ENCODE measurements around the gene FADS1. TPM values are rescaled to one million over a fixed set of nuclear protein-coding genes. Genes with fewer than 3 reads are reported as not detected.

Gene FADS1
- total and polyA plus RNA-seq, 5 donors = 27.6 to 45.7 (median 43.1) TPM

GRCh38 chr11:61815790-61816735, 740 bp downstream of the FADS1 start:
- H3K9me3 ChIP-seq (ENCODE audit: control insufficient read depth, low read length) = no peaks in the 10 kb centered on the region
- intact Hi-C loops (cut with DNase I) = loop anchor here in 1 of 4 donors (10.0 kb wide), 1 partner anchor 49 kb away; no protein-coding TSS in a partner anchor
- H3K27me3 ChIP-seq (ENCODE audit: control insufficient read depth, insufficient read depth) = no peaks in the 10 kb centered on the region
- WGBS = under 1% methylated on average over 69 of the region's 69 CpGs
- H3K4me1 ChIP-seq (ENCODE audit: control insufficient read depth, insufficient read depth, low read length) = no peaks in the 10 kb centered on the region
- H3K27ac ChIP-seq (ENCODE audit: low read length) = peak overlapping the region; percentile 91
- DNase-seq = peak; percentile 77 to 91 (median 89)
- peak; percentile 50 to 68 for ATAC-seq
- peak overlapping the region; percentile 32 for H3K4me3 ChIP-seq (ENCODE audit: low read length)

DNA sequence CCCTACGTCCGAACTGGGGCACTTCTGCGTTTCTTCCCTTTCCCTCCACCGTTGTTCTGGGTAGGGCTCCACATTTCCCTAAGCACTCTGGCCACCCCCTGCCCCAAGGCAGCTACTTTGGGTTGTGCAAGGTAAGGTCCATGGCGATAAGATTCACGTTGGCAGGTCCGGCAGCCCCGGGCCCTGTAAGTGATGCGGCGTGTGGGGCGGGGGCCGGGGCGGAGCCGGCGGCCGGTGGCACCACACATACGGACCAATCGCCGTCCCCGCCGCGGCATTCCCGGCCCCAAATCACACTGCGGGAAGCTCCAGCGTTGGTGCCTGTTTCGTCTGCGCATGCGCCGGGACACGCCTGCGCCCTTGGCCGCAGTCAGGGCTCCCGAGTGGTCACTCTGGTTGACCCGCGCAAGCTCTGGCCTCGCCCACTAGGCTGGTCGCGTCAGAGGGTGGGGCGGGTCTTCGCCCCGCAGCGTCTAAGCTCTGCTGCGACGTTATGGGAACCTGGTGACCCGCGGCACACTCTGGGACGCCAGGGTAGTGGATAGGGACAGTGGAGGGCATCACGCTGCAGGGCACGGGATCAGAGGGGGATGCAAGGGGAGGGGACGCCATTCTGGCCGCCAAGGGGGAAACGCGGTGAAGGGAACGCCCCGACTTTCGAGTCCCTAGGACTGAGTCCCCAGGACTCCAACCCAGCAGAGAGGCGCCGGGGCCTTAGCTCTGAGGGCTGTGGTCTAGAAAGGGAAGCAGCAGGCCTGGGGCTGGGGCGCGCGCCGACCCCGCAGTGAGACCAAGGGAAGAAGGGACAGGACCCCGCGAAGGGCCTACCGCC, 1.6 kb downstream of the FADS1 start:
- Histone ChIP-seq H3K27me3 (ENCODE audit: control insufficient read depth, insufficient read depth) (no peaks in the 10 kb centered on the region), H3K4me3 (ENCODE audit: low read length) (peak overlapping the region; percentile 32), H3K4me1 (ENCODE audit: control insufficient read depth, insufficient read depth, low read length) (no peaks in the 10 kb centered on the region), H3K9me3 (ENCODE audit: control insufficient read depth, low read length) (no peaks in the 10 kb centered on the region), H3K27ac (ENCODE audit: low read length) (peak overlapping the region; percentile 91)
- WGBS = under 1% methylated on average over 66 of the region's 66 CpGs
- intact Hi-C loops (cut with DNase I) = loop anchor here in 1 of 4 donors (10.0 kb wide), 1 partner anchor 50 kb away; no protein-coding TSS in a partner anchor
- DNase-seq = peak; percentile 98 to 100 (median 99)
- ATAC-seq = peak; percentile 96 to 97

DNA sequence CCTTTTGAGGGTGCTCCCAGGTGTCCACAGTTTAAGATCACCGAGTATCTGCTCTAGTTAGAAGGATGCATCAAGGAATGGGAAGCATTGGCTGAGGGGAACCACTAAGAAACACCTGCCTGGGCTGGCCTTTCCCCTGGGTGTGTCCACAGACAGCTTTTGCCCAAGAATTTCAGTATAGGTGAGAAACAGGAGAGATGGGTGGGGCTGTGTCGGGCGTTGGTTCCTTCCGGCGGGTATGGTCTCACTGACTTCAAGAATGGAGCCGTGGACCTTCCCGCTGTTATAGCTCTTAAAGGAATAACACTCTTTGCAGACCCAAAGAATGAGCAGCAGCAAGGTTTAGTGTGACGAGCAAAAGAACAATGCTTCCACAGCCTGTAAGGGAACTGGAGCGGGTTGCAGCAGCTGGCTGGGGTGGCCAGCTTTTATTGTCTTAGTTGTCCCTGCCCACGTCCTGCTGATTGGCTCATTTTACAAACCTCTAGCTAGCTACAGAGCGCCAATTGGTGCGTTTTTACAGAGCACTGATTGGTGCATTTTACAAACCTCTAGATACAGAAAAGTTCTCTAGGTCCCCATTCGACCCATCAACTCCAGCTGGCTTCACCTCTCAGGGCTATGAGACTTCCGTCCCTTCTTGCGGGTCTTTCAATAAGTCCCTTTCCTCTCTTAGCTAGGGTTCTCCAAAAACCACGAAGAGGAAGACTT, 2.4 kb downstream of the FADS1 start:
- no peaks in the 10 kb centered on the region for H3K4me1 ChIP-seq (ENCODE audit: control insufficient read depth, insufficient read depth, low read length)
- H3K27me3 ChIP-seq (ENCODE audit: control insufficient read depth, insufficient read depth) = no peaks in the 10 kb centered on the region
- intact Hi-C loops (cut with DNase I) = loop anchor here in 1 of 4 donors (10.0 kb wide), 1 partner anchor 50 kb away; no protein-coding TSS in a partner anchor
- peak overlapping the region; percentile 86 for H3K27ac ChIP-seq (ENCODE audit: low read length)
- ATAC-seq (peak in 1 of 2 donors; percentile 3), DNase-seq (peak in 1 of 3 donors; percentile 38)
- no peaks in the 10 kb centered on the region for H3K9me3 ChIP-seq (ENCODE audit: control insufficient read depth, low read length)
- 79% methylated on average over 16 of the region's 16 CpGs for WGBS
- H3K4me3 ChIP-seq (ENCODE audit: low read length) = peak overlapping the region; percentile 26

DNA sequence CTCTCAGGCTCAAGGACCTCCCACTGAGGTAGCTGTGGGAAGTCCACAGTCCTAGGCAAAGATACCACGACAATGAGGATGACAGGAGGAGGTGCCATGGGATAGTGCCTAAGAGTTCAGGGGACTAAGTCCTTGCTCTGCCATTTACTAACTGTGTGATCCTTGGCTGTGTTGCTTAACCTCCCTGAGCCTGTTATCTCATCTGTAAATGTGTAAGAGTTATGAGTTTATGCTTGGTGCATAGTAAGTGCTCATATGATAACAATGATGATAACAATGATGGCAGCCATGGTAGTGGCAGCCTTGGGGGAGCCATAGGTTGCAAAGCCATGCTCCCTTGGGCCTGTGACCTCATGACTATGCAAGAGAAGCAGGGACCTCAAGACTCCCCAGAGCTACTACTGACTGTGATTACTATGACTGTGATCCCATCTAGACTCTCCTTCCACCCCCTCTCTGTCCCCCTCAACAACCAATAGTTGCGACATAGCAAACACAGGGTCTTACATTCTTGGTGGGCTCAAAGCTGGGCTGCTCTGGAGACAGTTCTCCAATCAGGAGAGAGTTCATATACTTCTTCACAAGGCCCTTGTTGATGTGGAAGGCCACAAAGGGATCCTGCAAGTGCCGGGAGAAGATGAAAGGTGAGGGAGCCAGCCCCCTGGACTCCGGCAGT, 3.9 kb downstream of the FADS1 start:
- no peak for ATAC-seq
- WGBS = 90% methylated on average over 4 of the region's 4 CpGs
- intact Hi-C loops (cut with DNase I) = loop anchor here in 1 of 4 donors (10.0 kb wide), 1 partner anchor 52 kb away; no protein-coding TSS in a partner anchor

GRCh38 chr11:61811831-61812230, 5.0 kb downstream of the FADS1 start:
- ATAC-seq = no peak
- 95% methylated on average over 5 of the region's 5 CpGs for WGBS
- DNase-seq = no peak
- Histone ChIP-seq H3K9me3 (ENCODE audit: control insufficient read depth, low read length) (no peaks in the 10 kb centered on the region), H3K27ac (ENCODE audit: low read length) (no peak overlapping the region), H3K4me1 (ENCODE audit: control insufficient read depth, insufficient read depth, low read length) (no peaks in the 10 kb centered on the region), H3K4me3 (ENCODE audit: low read length) (no peak overlapping the region), H3K27me3 (ENCODE audit: control insufficient read depth, insufficient read depth) (no peaks in the 10 kb centered on the region)
- intact Hi-C loops (cut with DNase I) = loop anchor here in 1 of 4 donors (10.0 kb wide), 1 partner anchor 53 kb away; no protein-coding TSS in a partner anchor

More for the DNA sequence above, 3.9 kb downstream of the FADS1 start:
- Histone ChIP-seq H3K27ac (ENCODE audit: low read length) (no peak overlapping the region), H3K4me3 (ENCODE audit: low read length) (no peak overlapping the region), H3K27me3 (ENCODE audit: control insufficient read depth, insufficient read depth) (no peaks in the 10 kb centered on the region), H3K9me3 (ENCODE audit: control insufficient read depth, low read length) (no peaks in the 10 kb centered on the region), H3K4me1 (ENCODE audit: control insufficient read depth, insufficient read depth, low read length) (no peaks in the 10 kb centered on the region)
- DNase-seq = no peak

- Histone ChIP-seq H3K9me3 (ENCODE audit: control insufficient read depth, low read length) (no peaks in the 10 kb centered on the region), H3K4me3 (ENCODE audit: low read length) (no peak overlapping the region), H3K27ac (ENCODE audit: low read length) (no peak overlapping the region), H3K4me1 (ENCODE audit: control insufficient read depth, insufficient read depth, low read length) (no peaks in the 10 kb centered on the region), H3K27me3 (ENCODE audit: control insufficient read depth, insufficient read depth) (no peaks in the 10 kb centered on the region)
- DNase-seq (peak in 1 of 3 donors; percentile 21), ATAC-seq (no peak)
- intact Hi-C loops (cut with DNase I) = loop anchor here in 1 of 4 donors (10.0 kb wide), 1 partner anchor 54 kb away; no protein-coding TSS in a partner anchor
- WGBS = 92% methylated on average over 8 of the region's 8 CpGs
These were observed 6.1 kb downstream of the FADS1 start for GRCh38 chr11:61810671-61811175.

- ATAC-seq = no peak
- Histone ChIP-seq H3K9me3 (ENCODE audit: control insufficient read depth, low read length) (no peaks in the 10 kb centered on the region), H3K4me1 (ENCODE audit: control insufficient read depth, insufficient read depth, low read length) (no peaks in the 10 kb centered on the region), H3K27ac (ENCODE audit: low read length) (no peak overlapping the region), H3K27me3 (ENCODE audit: control insufficient read depth, insufficient read depth) (no peaks in the 10 kb centered on the region), H3K4me3 (ENCODE audit: low read length) (no peak overlapping the region)
- 90% methylated on average over 5 of the region's 5 CpGs for WGBS
- DNase-seq = peak in 1 of 3 donors; percentile 3
- intact Hi-C loops (cut with DNase I) = loop anchor here in 1 of 4 donors (10.0 kb wide), 1 partner anchor 268 kb away; no protein-coding TSS in a partner anchor
These were observed 10.0 kb downstream of the FADS1 start for GRCh38 chr11:61806785-61807184.

- no peak for ATAC-seq
- H3K9me3 ChIP-seq (ENCODE audit: control insufficient read depth, low read length) = no peaks in the 10 kb centered on the region
- no peaks in the 10 kb centered on the region for H3K27me3 ChIP-seq (ENCODE audit: control insufficient read depth, insufficient read depth)
- H3K4me1 ChIP-seq (ENCODE audit: control insufficient read depth, insufficient read depth, low read length) = no peaks in the 10 kb centered on the region
- H3K27ac ChIP-seq (ENCODE audit: low read length) = no peak overlapping the region
- 90% methylated on average over 1 of the region's 1 CpG for WGBS
- no peak for DNase-seq
- H3K4me3 ChIP-seq (ENCODE audit: low read length) = no peak overlapping the region
- intact Hi-C loops (cut with DNase I) = loop anchor here in 1 of 4 donors (10.0 kb wide), 1 partner anchor 270 kb away; no protein-coding TSS in a partner anchor
These were observed 11.7 kb downstream of the FADS1 start for GRCh38 chr11:61805146-61805545.

DNA sequence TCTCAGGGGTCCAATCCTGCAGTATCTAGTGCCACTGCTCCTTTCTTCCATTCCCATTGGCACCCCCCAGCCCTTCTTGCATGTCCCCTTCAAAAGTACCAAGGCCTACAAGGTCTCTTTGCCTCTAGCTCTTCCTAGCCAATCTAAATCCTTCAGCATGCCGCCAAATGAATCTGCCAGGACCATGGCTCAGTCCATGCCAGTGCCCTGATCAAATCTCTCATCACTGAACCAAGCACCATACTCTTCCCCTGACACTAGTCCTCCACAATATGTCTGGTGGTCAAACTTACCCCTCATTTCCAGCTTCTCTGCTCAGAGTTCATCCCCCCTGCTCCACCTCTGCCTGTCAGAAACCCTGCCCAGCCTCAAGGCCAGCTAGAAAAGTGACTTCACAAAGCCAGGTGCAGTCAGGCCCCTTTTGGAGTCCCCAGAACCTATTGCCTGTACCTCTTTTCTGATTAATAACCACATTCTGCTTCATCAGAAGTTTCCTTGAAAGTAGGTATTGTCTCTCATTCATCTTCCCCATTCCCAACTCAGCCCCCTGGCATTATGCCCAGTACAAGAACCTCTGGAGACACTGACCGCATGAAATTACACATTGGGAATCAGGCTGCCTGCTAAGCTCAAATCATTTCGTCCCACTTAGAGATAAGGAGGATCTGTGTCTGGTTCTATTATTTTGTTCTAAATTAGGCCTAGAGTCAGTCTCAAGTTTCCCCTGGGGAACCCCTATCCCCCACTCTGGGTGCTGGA, 12.7 kb downstream of the FADS1 start:
- no peak for DNase-seq
- Histone ChIP-seq H3K27me3 (ENCODE audit: control insufficient read depth, insufficient read depth) (no peaks in the 10 kb centered on the region), H3K27ac (ENCODE audit: low read length) (no peak overlapping the region), H3K4me3 (ENCODE audit: low read length) (no peak overlapping the region), H3K9me3 (ENCODE audit: control insufficient read depth, low read length) (no peaks in the 10 kb centered on the region), H3K4me1 (ENCODE audit: control insufficient read depth, insufficient read depth, low read length) (no peaks in the 10 kb centered on the region)
- intact Hi-C loops (cut with DNase I) = loop anchor here in 1 of 4 donors (10.0 kb wide), 1 partner anchor 271 kb away; no protein-coding TSS in a partner anchor
- ATAC-seq = no peak
- WGBS = 47% methylated on average over 3 of the region's 3 CpGs

All from right cardiac atrium (tissue), 5 donors.